Smooth muscle cell (in vitro differentiated cells): ENCODE results near the gene KREMEN1. TPM values are rescaled to one million over a fixed set of nuclear protein-coding genes. Genes with fewer than 3 reads are reported as not detected.

Experiments used
- DNase-seq: peaks from one replicate; lab custom pipeline; 2025; ENCODE audit not compliant: unreplicated experiment; lab: John Stamatoyannopoulos, UW
- H2AFZ ChIP-seq: fragments of 200-600 bp; sonication (generic); 2 replicates; pipeline ENCODE4 v1.6.0; 2016; ENCODE audit warnings: antibody characterized with exemption, low read depth, mild to moderate bottlenecking
- H3F3A ChIP-seq: fragments of 200-600 bp; sonication (generic); 2 replicates; pipeline ENCODE4 v1.6.0; 2017; ENCODE audit warnings: antibody characterized with exemption, low read depth
- H3K27ac ChIP-seq: fragments of 200-600 bp; sonication (generic); 2 replicates; pipeline ENCODE4 v1.5.1; 2016; ENCODE audit warnings: low read depth, mild to moderate bottlenecking
- H3K27me3 ChIP-seq: fragments of 200-600 bp; sonication (generic); 2 replicates; pipeline ENCODE4 v1.6.1; 2016; ENCODE audit warnings: low read depth, mild to moderate bottlenecking
- H3K36me3 ChIP-seq: fragments of 200-600 bp; sonication (generic); 2 replicates; pipeline ENCODE4 v1.5.1; 2016; ENCODE audit warnings: low read depth
- H3K4me1 ChIP-seq: fragments of 200-600 bp; sonication (generic); 2 replicates; pipeline ENCODE4 v1.5.1; 2016; ENCODE audit warnings: low read depth
- H3K4me2 ChIP-seq: fragments of 200-600 bp; sonication (generic); 2 replicates; pipeline ENCODE4 v1.6.0; 2016; ENCODE audit warnings: mild to moderate bottlenecking
- H3K4me3 ChIP-seq: fragments of 200-600 bp; sonication (generic); 2 replicates; pipeline ENCODE4 v1.5.1; 2016; ENCODE audit warnings: mild to moderate bottlenecking
- H3K79me2 ChIP-seq: fragments of 200-600 bp; sonication (generic); 2 replicates; pipeline ENCODE4 v1.6.0; 2016; ENCODE audit warnings: low read depth, mild to moderate bottlenecking
- H3K9ac ChIP-seq: fragments of 200-600 bp; sonication (generic); 2 replicates; pipeline ENCODE4 v1.6.0; 2016; ENCODE audit warnings: low read depth
- H3K9me3 ChIP-seq: fragments of 200-600 bp; sonication (generic); replicated peaks from 2 replicates; pipeline ENCODE4 v1.5.1; 2016; ENCODE audit warnings: low read depth
- H4K20me1 ChIP-seq: fragments of 200-600 bp; sonication (generic); 2 replicates; pipeline ENCODE4 v1.6.0; 2016; ENCODE audit warnings: low read depth
- WGBS: methylation state at CpG from one replicate; pipeline ENCODE4 v1.1.7; 2016; ENCODE audit warnings: low lambda C conversion rate; 5-methylcytosine and 5-hydroxymethylcytosine counted together
- polyA plus RNA-seq: library from polyadenylated mRNA; unstranded; fragments of >200 nt; fragmentation: Nextera tagmentation; extraction: Ambion mirVana; gene quantifications from 2 replicates; pipeline ENCODE4 v1.2.1, GENCODE V29; 2016
- small RNA-seq: library from RNA; depleted of rRNA; stranded (forward); fragments of <200 nt; gene quantifications from one replicate; pipeline ENCODE3, GENCODE V24; 2014
- total RNA-seq: library from RNA; depleted of rRNA; stranded (reverse); fragments of >200 nt; gene quantifications from 2 replicates; pipeline ENCODE4 v1.2.3, GENCODE V29; 2014
- TF ChIP-seq, protein P1 (sequence below): fragments of 200-600 bp; sonication (generic); IDR thresholded peaks from 2 replicates; pipeline ENCODE4 v1.5.1; 2017; ENCODE audit warnings: borderline replicate concordance, mild to moderate bottlenecking, antibody characterized with exemption; ENCODE audit not compliant: insufficient read depth, poor library complexity, severe bottlenecking

The KREMEN1 gene
- total and polyA plus RNA-seq, 2 experiments from 2014 or later = 6.0 to 6.8 TPM

DNA sequence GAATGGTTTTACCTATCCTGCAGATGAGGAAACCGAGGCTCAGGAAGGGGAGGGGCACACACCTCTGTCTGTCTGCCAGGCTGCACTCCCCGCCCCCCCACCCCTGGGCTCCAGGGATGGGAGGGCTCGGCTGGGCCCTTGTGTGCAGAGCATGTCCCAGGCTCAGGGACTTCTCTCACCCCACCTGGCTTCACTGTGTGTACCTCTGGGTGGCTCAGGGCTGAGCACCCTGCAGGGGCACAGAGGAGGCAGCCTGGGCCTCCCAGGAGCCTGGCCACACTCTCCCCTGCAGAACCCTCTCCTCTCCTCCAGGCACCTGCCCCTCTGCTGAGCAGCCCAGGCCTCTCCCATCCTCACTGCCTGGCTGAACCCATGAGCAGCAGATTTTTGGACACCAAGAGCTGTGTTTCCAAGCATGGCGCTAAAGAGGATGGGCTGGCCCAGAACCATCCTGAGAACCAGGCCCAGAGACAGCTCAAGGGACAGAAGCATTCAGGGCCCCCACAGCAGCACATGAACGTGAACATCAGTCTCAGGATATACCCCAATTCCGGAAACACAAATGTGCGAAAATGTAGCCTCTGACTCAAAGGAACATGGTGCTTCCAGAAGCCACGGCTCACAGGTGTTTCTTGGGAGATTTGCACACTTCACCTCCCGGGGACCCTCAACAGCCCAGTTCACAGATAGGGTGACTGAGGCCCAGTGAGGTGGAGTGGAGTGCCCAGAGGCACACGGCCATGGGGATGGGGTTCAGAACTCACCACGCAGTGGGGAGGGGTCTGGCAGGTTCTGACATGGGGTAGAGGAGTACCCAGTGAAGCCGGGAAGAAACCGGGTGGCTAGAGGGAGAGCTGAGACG lies 143.4 kb downstream of the KREMEN1 start:
- Histone ChIP-seq H4K20me1 (no peaks in the 10 kb centered on the region), H3K36me3 (no peaks in the 10 kb centered on the region), H3K4me1 (no peaks in the 10 kb centered on the region), H2AFZ (no peak overlapping the region), H3K27ac (no peak overlapping the region), H3K27me3 (no peaks in the 10 kb centered on the region), H3K79me2 (no peaks in the 10 kb centered on the region), H3K4me2 (no peak overlapping the region), H3K9me3 (no peaks in the 10 kb centered on the region), H3K9ac (no peak overlapping the region), H3F3A (no peaks in the 10 kb centered on the region), H3K4me3 (no peak overlapping the region)
- 89% methylated on average over 12 of the region's 14 CpGs for WGBS
- no peak for DNase-seq
- TF ChIP-seq, protein P1, sequence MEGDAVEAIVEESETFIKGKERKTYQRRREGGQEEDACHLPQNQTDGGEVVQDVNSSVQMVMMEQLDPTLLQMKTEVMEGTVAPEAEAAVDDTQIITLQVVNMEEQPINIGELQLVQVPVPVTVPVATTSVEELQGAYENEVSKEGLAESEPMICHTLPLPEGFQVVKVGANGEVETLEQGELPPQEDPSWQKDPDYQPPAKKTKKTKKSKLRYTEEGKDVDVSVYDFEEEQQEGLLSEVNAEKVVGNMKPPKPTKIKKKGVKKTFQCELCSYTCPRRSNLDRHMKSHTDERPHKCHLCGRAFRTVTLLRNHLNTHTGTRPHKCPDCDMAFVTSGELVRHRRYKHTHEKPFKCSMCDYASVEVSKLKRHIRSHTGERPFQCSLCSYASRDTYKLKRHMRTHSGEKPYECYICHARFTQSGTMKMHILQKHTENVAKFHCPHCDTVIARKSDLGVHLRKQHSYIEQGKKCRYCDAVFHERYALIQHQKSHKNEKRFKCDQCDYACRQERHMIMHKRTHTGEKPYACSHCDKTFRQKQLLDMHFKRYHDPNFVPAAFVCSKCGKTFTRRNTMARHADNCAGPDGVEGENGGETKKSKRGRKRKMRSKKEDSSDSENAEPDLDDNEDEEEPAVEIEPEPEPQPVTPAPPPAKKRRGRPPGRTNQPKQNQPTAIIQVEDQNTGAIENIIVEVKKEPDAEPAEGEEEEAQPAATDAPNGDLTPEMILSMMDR = no peak

DNA sequence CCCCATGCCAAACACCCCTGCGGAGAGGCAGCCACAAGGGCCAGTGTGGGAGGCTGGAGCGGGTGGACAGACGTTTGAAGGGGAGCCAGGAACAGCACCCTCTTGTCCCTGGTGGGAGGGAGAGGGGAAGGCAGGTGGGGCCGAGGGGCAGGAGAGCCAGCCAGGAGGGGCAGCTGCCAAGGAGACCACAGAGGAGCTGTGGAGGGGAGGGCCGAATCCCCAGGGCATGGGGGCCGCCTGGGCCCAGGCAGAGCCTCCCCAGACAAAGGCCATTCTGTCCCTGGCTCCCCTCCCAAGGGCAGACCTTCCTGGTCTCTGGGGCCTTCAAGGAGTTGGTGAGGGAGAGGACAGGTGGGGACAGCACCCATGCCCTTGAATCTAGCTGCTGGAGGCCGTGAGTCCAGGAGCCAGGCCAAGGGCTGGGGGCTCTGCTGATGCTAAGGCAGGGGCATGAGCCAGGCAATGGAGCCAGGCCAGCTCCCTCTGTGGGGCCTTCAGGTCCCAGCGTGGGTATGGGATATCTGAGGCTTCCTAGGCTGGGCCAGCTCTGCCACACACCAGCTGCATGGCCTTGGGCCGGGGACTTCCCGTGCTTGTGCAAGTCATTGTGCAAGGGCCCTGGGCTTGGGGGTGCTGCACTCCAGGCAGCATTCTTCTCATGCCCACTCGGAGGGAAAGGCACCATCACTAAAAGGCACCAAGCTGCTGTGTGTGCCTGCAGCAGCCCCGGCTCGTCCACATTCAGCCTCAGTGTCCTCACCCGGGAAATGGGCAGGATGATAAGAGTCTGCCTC lies 144.2 kb downstream of the KREMEN1 start:
- Histone ChIP-seq H3K9ac (no peak overlapping the region), H3K4me3 (no peak overlapping the region), H3K79me2 (no peaks in the 10 kb centered on the region), H3K27me3 (no peaks in the 10 kb centered on the region), H3F3A (no peaks in the 10 kb centered on the region), H3K27ac (no peak overlapping the region), H3K9me3 (no peaks in the 10 kb centered on the region), H3K36me3 (no peaks in the 10 kb centered on the region), H2AFZ (no peak overlapping the region), H4K20me1 (no peaks in the 10 kb centered on the region), H3K4me2 (no peak overlapping the region), H3K4me1 (no peaks in the 10 kb centered on the region)
- TF ChIP-seq, protein P1 = no peak
- 80% methylated on average over 14 of the region's 14 CpGs for WGBS
- peak; percentile 34 for DNase-seq

Small RNA genes within 50 kb of the gene (small RNA-seq; reads per million reads assigned to genes)
- gene RNU6-1219P (not detected), gene RNU6-810P (not detected)

Other genes starting within 250 kb of the KREMEN1 start
- 3.7 and 4.7 TPM in 2 replicates for gene ZNRF3, start 189.5 kb upstream of the KREMEN1 start, total RNA-seq
- 5.5 and 8.8 TPM in 2 replicates for gene ZNRF3, start 189.5 kb upstream of the KREMEN1 start, polyA plus RNA-seq
- gene C22orf31, start 11.2 kb upstream of the KREMEN1 start, total RNA-seq = not detected in 2 replicates
- gene C22orf31, start 11.2 kb upstream of the KREMEN1 start, polyA plus RNA-seq = not detected in 2 replicates
- gene EMID1, start 132.9 kb downstream of the KREMEN1 start, total RNA-seq = 1.1 and 1.9 TPM in 2 replicates
- 2.7 and 3.9 TPM in 2 replicates for gene EMID1, start 132.9 kb downstream of the KREMEN1 start, polyA plus RNA-seq
- gene RHBDD3, start 194.9 kb downstream of the KREMEN1 start, total RNA-seq = 11.7 and 16.5 TPM in 2 replicates
- 39.1 and 40.2 TPM in 2 replicates for gene RHBDD3, start 194.9 kb downstream of the KREMEN1 start, polyA plus RNA-seq
- gene EWSR1, start 195.2 kb downstream of the KREMEN1 start, total RNA-seq = 146 and 197 TPM in 2 replicates
- 164 and 226 TPM in 2 replicates for gene EWSR1, start 195.2 kb downstream of the KREMEN1 start, polyA plus RNA-seq
- 7.8 TPM in 2 replicates for gene GAS2L1, start 233.6 kb downstream of the KREMEN1 start, total RNA-seq
- gene GAS2L1, start 233.6 kb downstream of the KREMEN1 start, polyA plus RNA-seq = 31.7 and 35.8 TPM in 2 replicates
- gene RASL10A, start 242.7 kb downstream of the KREMEN1 start, total RNA-seq = not detected in 2 replicates
- not detected in 2 replicates for gene RASL10A, start 242.7 kb downstream of the KREMEN1 start, polyA plus RNA-seq